Heart right ventricle (tissue), 16 donors: Measurements from ENCODE around the gene GALNT7. TPM values are rescaled to one million over a fixed set of nuclear protein-coding genes. Genes with fewer than 3 reads are reported as not detected.

Source experiments
- ATAC-seq, 8 donors: fragments of 200-7000 bp; cut with Tn5 transposase; one replicate each; pipeline ENCODE4 v1.9.1; 2020; ENCODE audit warnings: mild to moderate bottlenecking in 8 of 8, moderate library complexity in 8 of 8, moderate number of reproducible peaks in 1 of 8
- DNase-seq, 2 donors: peaks; one replicate each; pipeline ENCODE4 v3.0.0-alpha.2; 2020
- H3K27ac ChIP-seq, 10 donors: fragments of 200-600 bp; sonication (generic) in 2 of 10; one replicate each; pipeline versions ENCODE4 v1.5.0 to v1.8.0; 2020 to 2022; ENCODE audit warnings: mild to moderate bottlenecking in 3 of 10
- H3K27me3 ChIP-seq, 7 donors: fragments of 200-600 bp; one replicate each; pipeline ENCODE4 v1.8.0; 2021 to 2022; ENCODE audit warnings: mild to moderate bottlenecking in 2 of 7
- H3K36me3 ChIP-seq, 9 donors: fragments of 200-600 bp; sonication (generic) in 1 of 9; one replicate each; pipeline versions ENCODE4 v1.5.0 to v1.8.0; 2020 to 2022; ENCODE audit warnings: mild to moderate bottlenecking in 2 of 9
- H3K4me1 ChIP-seq, 9 donors: fragments of 200-600 bp; sonication (generic) in 1 of 9; one replicate each; pipeline versions ENCODE4 v1.5.0 to v1.8.0; 2020 to 2022; ENCODE audit warnings: mild to moderate bottlenecking in 4 of 9
- H3K4me3 ChIP-seq, 10 donors: fragments of 200-600 bp; sonication (generic) in 2 of 10; one replicate each; pipeline versions ENCODE4 v1.5.0 to v1.8.0; 2020 to 2022; ENCODE audit warnings: mild to moderate bottlenecking in 7 of 10, moderate library complexity in 2 of 10
- H3K9me3 ChIP-seq, 11 donors: fragments of 200-600 bp in 10 of 11; sonication (generic) in 2 of 11; one replicate each; pipeline versions ENCODE4 v1.5.0 to v1.8.0; 2013 to 2022; ENCODE audit warnings: mild to moderate bottlenecking in 2 of 11, control low read depth in 1 of 11, moderate library complexity in 1 of 11
- WGBS, 2 donors: extraction: QIAGEN DNeasy Blood & Tissue Kit; methylation state at CpG; one replicate each; pipeline ENCODE4 v1.1.7; 2013; ENCODE audit warnings: inconsistent platforms in 1 of 2; 5-methylcytosine and 5-hydroxymethylcytosine counted together
- intact Hi-C, 10 donors: fragments of 100-400 bp; cut with DNase I; formaldehyde crosslinking; loops; one replicate each; pipeline versions ENCODE4 v1.11.1 to v1.14.2; 2022
- polyA plus RNA-seq, 2 donors: library from polyadenylated mRNA; stranded (reverse); fragments of 200-250 nt; gene quantifications; one replicate each; pipeline ENCODE4 v1.2.3, GENCODE V29; 2013
- total RNA-seq, 10 donors: library from RNA; stranded (reverse); fragmentation: NEBNext Ultra II Directional in 3 of 10; extraction: Animal tissue kit (Norgen Biotek cat#: 25700) in 3 of 10; gene quantifications; one replicate each; pipeline versions ENCODE4 v1.2.1 to v1.2.4, GENCODE V29; 2021 to 2023
- TF ChIP-seq, protein P1 (sequence below), 9 donors: fragments of 200-600 bp; sonication (generic) in 2 of 9; IDR thresholded peaks; one replicate each; pipeline versions ENCODE4 v1.5.0 to v1.8.0; 2021 to 2022; ENCODE audit warnings: antibody characterized with exemption in 9 of 9, mild to moderate bottlenecking in 5 of 9, moderate library complexity in 1 of 9
- donor health status: Arrhythmogenic right ventricular cardiomyopathy.
- donor health status: ischemic (EF 13 %, LVEDD 7.1; RV severe dilation, severe dysfunction).
- donor health status: healthy with polysubstance abuse.
- donor health status: DM: no; HTN: yes; CAD: no.
- donor health status: DM: no; HTN: no; CAD: no.
- donor health status: ischemic (EF 25% LVEDD 6.9; RV normal size, moderate dysfunction).
- donor health status: ischemic (EF 25% LVEDD 5.7; RV mildly dilated, moderate dysfunction).
- donor health status: healthy.
- donor health status: DM: yes; HTN: yes; CAD: no.
- donor health status: Ischemic cardiomyopathy.
- donor health status: ischemic (EF 35%, LVEDD 5.7; RV mildly dilated, moderate dysfunction).
- donor health status: nonischemic (EF 11% LVEDD 7.7; RV severe dilation, severe dysfunction).
- donor health status: DM: yes; HTN: yes; CAD: no.
- donor health status: PGD.
- donor health status: ischemic (EF 29% LVEDD 5.4; RV normal size, mild dysfunction).
- donor health status: nonischemic (EF 23%, LVEDD 6.1; RV moderate dilation, normal function).

Gene GALNT7
- total and polyA plus RNA-seq, 12 donors = 2.2 to 8.8 (median 5.3) TPM

DNA sequence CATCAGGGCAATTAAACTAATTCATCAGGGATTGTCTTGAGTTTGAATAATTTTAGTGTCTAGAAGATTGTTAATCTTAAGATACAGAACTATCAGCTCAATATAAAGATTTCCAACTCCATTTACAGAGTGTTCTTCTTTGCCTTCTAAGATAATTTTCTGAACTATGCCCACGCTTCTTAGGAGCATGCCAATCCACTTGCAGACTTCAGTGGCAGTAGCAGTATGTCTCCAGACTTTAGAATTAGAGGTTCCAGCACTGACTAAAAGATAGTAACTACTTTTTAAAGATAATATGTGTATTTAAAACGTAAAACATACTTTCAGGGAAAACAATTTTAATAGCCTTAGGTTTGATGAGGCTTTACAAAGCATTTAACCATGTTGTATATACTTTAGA lies 34.2 kb upstream of the GALNT7 start:
- DNase-seq = no peak
- H3K4me1 ChIP-seq = no peaks in the 10 kb centered on the region
- H3K4me3 ChIP-seq = no peak overlapping the region
- TF ChIP-seq, protein P1, sequence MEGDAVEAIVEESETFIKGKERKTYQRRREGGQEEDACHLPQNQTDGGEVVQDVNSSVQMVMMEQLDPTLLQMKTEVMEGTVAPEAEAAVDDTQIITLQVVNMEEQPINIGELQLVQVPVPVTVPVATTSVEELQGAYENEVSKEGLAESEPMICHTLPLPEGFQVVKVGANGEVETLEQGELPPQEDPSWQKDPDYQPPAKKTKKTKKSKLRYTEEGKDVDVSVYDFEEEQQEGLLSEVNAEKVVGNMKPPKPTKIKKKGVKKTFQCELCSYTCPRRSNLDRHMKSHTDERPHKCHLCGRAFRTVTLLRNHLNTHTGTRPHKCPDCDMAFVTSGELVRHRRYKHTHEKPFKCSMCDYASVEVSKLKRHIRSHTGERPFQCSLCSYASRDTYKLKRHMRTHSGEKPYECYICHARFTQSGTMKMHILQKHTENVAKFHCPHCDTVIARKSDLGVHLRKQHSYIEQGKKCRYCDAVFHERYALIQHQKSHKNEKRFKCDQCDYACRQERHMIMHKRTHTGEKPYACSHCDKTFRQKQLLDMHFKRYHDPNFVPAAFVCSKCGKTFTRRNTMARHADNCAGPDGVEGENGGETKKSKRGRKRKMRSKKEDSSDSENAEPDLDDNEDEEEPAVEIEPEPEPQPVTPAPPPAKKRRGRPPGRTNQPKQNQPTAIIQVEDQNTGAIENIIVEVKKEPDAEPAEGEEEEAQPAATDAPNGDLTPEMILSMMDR (IDR thresholded peaks at IDR 0.05) = no peak
- WGBS, 2 donors = 92% methylated on average over 2 of the region's 2 CpGs
- intact Hi-C loops = no loop called here
- no peaks in the 10 kb centered on the region for H3K36me3 ChIP-seq
- no peak overlapping the region for H3K27ac ChIP-seq
- H3K9me3 ChIP-seq = no peaks in the 10 kb centered on the region
- no peak for ATAC-seq
- H3K27me3 ChIP-seq = no peaks in the 10 kb centered on the region

DNA sequence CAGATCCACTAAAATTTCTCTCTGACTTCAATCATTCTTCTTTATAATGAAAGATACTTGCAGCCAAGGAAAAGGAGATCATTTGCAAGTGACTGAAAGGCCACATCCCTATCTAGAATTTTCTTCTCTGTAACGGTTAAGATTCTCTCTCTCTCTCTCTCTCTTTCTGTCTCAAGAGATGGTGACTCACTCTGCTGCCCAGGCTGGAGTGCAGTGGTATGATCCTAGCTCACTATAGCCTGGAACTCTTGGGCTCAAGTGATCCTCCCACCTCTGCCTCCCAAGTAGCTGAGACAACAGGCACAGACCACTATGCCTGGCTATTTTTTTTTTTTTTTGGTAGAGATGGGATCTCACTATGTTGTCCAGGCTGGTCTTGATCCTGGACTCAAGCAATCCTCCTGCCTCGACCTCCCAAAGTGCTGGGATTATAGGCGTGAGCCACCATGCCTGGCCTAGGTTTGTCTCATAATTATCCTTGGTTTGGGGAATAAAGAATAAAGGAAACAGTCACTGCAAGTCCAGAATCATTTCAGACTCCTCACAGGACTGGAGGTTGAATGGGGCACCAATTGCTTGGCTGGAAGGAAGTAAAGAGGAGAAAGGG lies 33.3 kb upstream of the GALNT7 start:
- WGBS, 2 donors = 88% methylated on average over 3 of the region's 3 CpGs
- Histone ChIP-seq H3K27me3 (no peaks in the 10 kb centered on the region), H3K4me3 (no peak overlapping the region), H3K36me3 (no peaks in the 10 kb centered on the region), H3K9me3 (no peaks in the 10 kb centered on the region), H3K27ac (no peak overlapping the region), H3K4me1 (no peaks in the 10 kb centered on the region)
- TF ChIP-seq, protein P1 (IDR thresholded peaks at IDR 0.05) = no peak
- no peak for DNase-seq
- intact Hi-C loops = no loop called here
- ATAC-seq = no peak

DNA sequence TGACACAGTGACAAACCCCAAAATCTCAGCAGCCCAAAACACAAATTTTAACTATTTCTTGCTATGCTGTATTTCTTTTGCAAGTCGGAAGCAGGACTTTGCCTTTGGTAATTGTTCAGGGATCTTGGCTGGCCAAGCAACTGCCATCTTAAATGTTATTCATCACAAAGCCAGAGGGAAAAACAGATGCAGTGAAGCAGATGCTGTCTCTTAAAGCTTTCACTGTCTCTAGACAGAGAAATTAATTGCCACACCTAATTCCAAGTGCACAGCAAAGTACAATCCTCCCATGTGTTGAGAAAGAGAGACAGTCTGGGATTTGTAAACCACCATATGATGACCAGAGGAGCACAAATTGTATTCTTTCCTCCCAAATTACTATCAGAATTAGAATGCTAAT lies 30.0 kb upstream of the GALNT7 start:
- intact Hi-C loops = no loop called here
- WGBS, 2 donors = 87% methylated on average over 1 of the region's 1 CpG
- DNase-seq (no peak), ATAC-seq (no peak)
- Histone ChIP-seq H3K9me3 (no peaks in the 10 kb centered on the region), H3K27ac (no peak overlapping the region), H3K4me3 (no peak overlapping the region), H3K27me3 (no peaks in the 10 kb centered on the region), H3K4me1 (no peaks in the 10 kb centered on the region), H3K36me3 (no peaks in the 10 kb centered on the region)
- TF ChIP-seq, protein P1 (IDR thresholded peaks at IDR 0.05) = no peak

DNA sequence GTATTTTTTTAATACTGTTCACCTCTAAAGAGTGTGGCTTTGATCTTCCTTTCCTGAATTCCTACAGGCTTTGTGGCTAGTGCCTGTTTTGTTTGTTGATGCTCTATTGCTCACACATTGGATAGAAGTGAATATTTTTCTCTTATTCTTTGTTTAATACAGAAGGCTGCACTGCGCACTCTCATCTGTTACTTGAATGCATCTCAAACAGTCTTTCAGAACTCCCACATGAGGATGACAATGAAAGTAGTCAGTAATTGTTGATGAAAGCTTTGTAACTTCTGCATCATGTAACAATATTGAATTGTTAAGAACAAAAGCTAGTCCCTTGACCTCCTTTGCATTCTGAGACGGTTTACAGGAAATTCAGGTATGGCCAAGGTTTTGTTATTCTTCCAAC lies 29.1 kb upstream of the GALNT7 start:
- H3K36me3 ChIP-seq = no peaks in the 10 kb centered on the region
- no peaks in the 10 kb centered on the region for H3K4me1 ChIP-seq
- H3K9me3 ChIP-seq = no peaks in the 10 kb centered on the region
- TF ChIP-seq, protein P1 (IDR thresholded peaks at IDR 0.05) = no peak
- DNase-seq = no peak
- no peak overlapping the region for H3K4me3 ChIP-seq
- ATAC-seq = no peak
- no peak overlapping the region for H3K27ac ChIP-seq
- WGBS, 2 donors = 24 to 33% methylated on average over 2 of the region's 2 CpGs
- H3K27me3 ChIP-seq = no peaks in the 10 kb centered on the region
- intact Hi-C loops = no loop called here
